GM12878 (cell line): ENCODE measurements around the gene DCAF4L1. TPM values are rescaled to one million over a fixed set of nuclear protein-coding genes. Genes with fewer than 3 reads are reported as not detected.

ENCODE experiments used
- ATAC-seq: fragments of 200-7000 bp; cut with Tn5 transposase; 3 replicates; pipeline ENCODE4 v1.9.1; 2020; ENCODE audit warnings: mild to moderate bottlenecking, moderate library complexity
- BruUV-seq: library from RNA; stranded (reverse); fragments of 400-500 nt; replicated peaks from 2 replicates; lab custom pipeline; 2021; lab: Mats Ljungman, UMichigan
- CTCF ChIA-PET: fragments of 300-600 bp; sonication (Branson Sonifier 250); formaldehyde crosslinking; extraction: SDS; loops from one replicate; lab custom pipeline; 2021; ENCODE audit warnings: inconsistent platforms; lab: Yijun Ruan, JAX
- POLR2A ChIA-PET: fragments of 350-600 bp; formaldehyde crosslinking; extraction: SDS; loops from one replicate; lab custom pipeline; 2021; ENCODE audit warnings: inconsistent platforms; lab: Charles Lee
- RAD21 ChIA-PET: fragments of 300-600 bp; sonication (Branson Sonifier 250); formaldehyde crosslinking; loops from one replicate; lab custom pipeline; 2023; ENCODE audit warnings: antibody characterized with exemption; ENCODE audit not compliant: unreplicated experiment; lab: Charles Lee
- SMC1A ChIA-PET: fragments of 300-600 bp; sonication (Branson Sonifier 250); formaldehyde crosslinking; loops from one replicate; lab custom pipeline; 2023; ENCODE audit not compliant: unreplicated experiment, uncharacterized antibody; lab: Charles Lee
- DNase-seq: peaks from one replicate; pipeline ENCODE4 v3.0.0-alpha.2; 2011; ENCODE audit warnings: low read depth, low spot score
- FAIRE-seq: peaks from 3 replicates; lab custom pipeline; 2011; peaks lifted over from hg19 to GRCh38; lab: Jason Lieb, UNC
- H2AFZ ChIP-seq: 2 replicates; pipeline ENCODE4 v1.6.0; 2011; ENCODE audit warnings: low read depth, low read length, control low read depth; ENCODE audit not compliant: control insufficient read depth
- H3K27ac ChIP-seq: 2 replicates; pipeline ENCODE4 v1.5.1; 2011; ENCODE audit warnings: control low read depth; ENCODE audit not compliant: control insufficient read depth, insufficient read depth
- H3K27me3 ChIP-seq, 2 experiments: replicated peaks in 1 of 2; 2 replicates each; pipeline versions ENCODE4 v1.6.0 to v1.6.1; 2011; ENCODE audit warnings: low read length in 1 of 2; ENCODE audit not compliant: control insufficient read depth in 2 of 2, insufficient read depth in 2 of 2
- H3K36me3 ChIP-seq, 2 experiments: 2 replicates each; pipeline ENCODE4 v1.5.1; 2011; ENCODE audit warnings: low read length in 1 of 2; ENCODE audit not compliant: control insufficient read depth in 2 of 2, insufficient read depth in 2 of 2
- H3K4me1 ChIP-seq: 2 replicates; pipeline ENCODE4 v1.6.1; 2011; ENCODE audit warnings: mild to moderate bottlenecking, low read length, moderate library complexity, mixed read lengths; ENCODE audit not compliant: control insufficient read depth, insufficient read depth
- H3K4me2 ChIP-seq: 2 replicates; pipeline ENCODE4 v1.6.0; 2011; ENCODE audit warnings: control low read depth; ENCODE audit not compliant: control insufficient read depth, insufficient read depth
- H3K4me3 ChIP-seq: fragments of 200-600 bp; sonication (generic); 2 replicates; pipeline ENCODE4 v1.5.1; 2016
- H3K79me2 ChIP-seq: 2 replicates; pipeline ENCODE4 v1.6.0; 2011; ENCODE audit warnings: low read length; ENCODE audit not compliant: control insufficient read depth, insufficient read depth
- H3K9ac ChIP-seq: 2 replicates; pipeline ENCODE4 v1.8.0; 2011; ENCODE audit warnings: low read length, control low read depth, mixed read lengths; ENCODE audit not compliant: control insufficient read depth, insufficient read depth
- H3K9me3 ChIP-seq: replicated peaks from 3 replicates; pipeline ENCODE4 v1.5.1; 2011; ENCODE audit warnings: mild to moderate bottlenecking, low read length; ENCODE audit not compliant: control insufficient read depth, insufficient read depth
- H4K20me1 ChIP-seq: 2 replicates; pipeline ENCODE4 v1.6.0; 2011; ENCODE audit not compliant: control insufficient read depth, insufficient read depth
- BRCA1 ChIP-seq: IDR thresholded peaks from 2 replicates; pipeline ENCODE4 v1.6.1; 2011; ENCODE audit warnings: low read depth, low read length, improper control_type of control experiment
- ESRRA ChIP-seq: IDR thresholded peaks from 2 replicates; pipeline ENCODE4 v1.6.1; 2012; ENCODE audit warnings: mild to moderate bottlenecking, low read length, improper control_type of control experiment
- MEF2A ChIP-seq: IDR thresholded peaks from 2 replicates; pipeline ENCODE4 v1.6.1; 2011; ENCODE audit warnings: low read depth, mild to moderate bottlenecking, low read length, moderate library complexity; ENCODE audit not compliant: insufficient read depth
- NFIC ChIP-seq: IDR thresholded peaks from 2 replicates; pipeline ENCODE4 v1.6.1; 2012; ENCODE audit warnings: low read depth, mild to moderate bottlenecking, inconsistent platforms, low read length, moderate library complexity
- NR2C2 ChIP-seq: IDR thresholded peaks from 2 replicates; pipeline ENCODE4 v1.6.1; 2011; ENCODE audit warnings: borderline replicate concordance, low read depth; ENCODE audit not compliant: control insufficient read depth, insufficient read length
- PRDM15 ChIP-seq: fragments of 450-650 bp; formaldehyde crosslinking; IDR thresholded peaks from 2 replicates; pipeline ENCODE4 v1.4.0; 2020; ENCODE audit warnings: mild to moderate bottlenecking, moderate library complexity
- RAD51 ChIP-seq: fragments of 450-650 bp; IDR thresholded peaks from 2 replicates; pipeline ENCODE4 v1.6.1; 2016; ENCODE audit warnings: moderate library complexity, mild to moderate bottlenecking, inconsistent platforms
- STAT3 ChIP-seq: IDR thresholded peaks from 2 replicates; pipeline ENCODE4 v1.6.1; 2011; ENCODE audit warnings: low read depth, low read length, improper control_type of control experiment
- TAF1 ChIP-seq: IDR thresholded peaks from 2 replicates; pipeline ENCODE4 v1.6.1; 2011; ENCODE audit warnings: mild to moderate bottlenecking, low read depth, low read length, borderline replicate concordance
- ZNF592 ChIP-seq: fragments of 450-650 bp; IDR thresholded peaks from 2 replicates; pipeline ENCODE4 v1.6.1; 2017; ENCODE audit warnings: mild to moderate bottlenecking, moderate library complexity
- WGBS: methylation state at CpG from one replicate; pipeline ENCODE4 v1.1.6; 2016; ENCODE audit warnings: low lambda C conversion rate; ENCODE audit not compliant: insufficient replicate concordance, insufficient coverage; ENCODE audit errors: missing lambda C conversion rate; 5-methylcytosine and 5-hydroxymethylcytosine counted together
- in situ Hi-C: fragments of 300-500 bp; cut with MboI; formaldehyde crosslinking; loops from 9 replicates; pipeline ENCODE4 v1.14.3; 2018; ENCODE audit warnings: mixed read lengths
- intact Hi-C: fragments of 100-400 bp; cut with micrococcal nuclease; formaldehyde crosslinking; loops from one replicate; pipeline ENCODE4 v1.14.2; 2022; ENCODE audit not compliant: unreplicated experiment
- polyA plus RNA-seq, 11 experiments: library from polyadenylated mRNA; depleted of rRNA in 4 of 11; unstranded in 6 of 11; stranded (reverse) in 5 of 11; fragments of >200 nt; fragmentation: Nextera tagmentation in 4 of 11; fragmentation: Illumina TruSeq in 1 of 11; extraction: Ambion mirVana in 4 of 11; extraction: Trizol in 1 of 11; gene quantifications; 1 replicate in 1 of 11; 2 replicates in 10 of 11; pipeline versions ENCODE4 v1.2.1 to v1.2.3, GENCODE V29; 2011 to 2016; ENCODE audit warnings: inconsistent platforms in 2 of 11, missing spikeins in 2 of 11, low read depth in 1 of 11
- total RNA-seq, 4 experiments: library from RNA; depleted of rRNA in 3 of 4; stranded (reverse); fragments of >200 nt in 3 of 4; fragmentation: Illumina TruSeq in 1 of 4; extraction: Trizol in 1 of 4; gene quantifications; 2 replicates each; pipeline versions ENCODE4 v1.2.1 to v1.2.3, GENCODE V29; 2013 to 2021

The DCAF4L1 gene
- total and polyA plus RNA-seq, 10 of the 15 experiments (the other 5 are each of a cell fraction or from before 2014, with no cell fraction given), result 0.04 to 0.48 (median 0.18) TPM

- WGBS, result 3% methylated on average over 1 of the region's 1 CpG
These were observed 3.6 kb downstream of the DCAF4L1 start for GRCh38 chr4:41985151-41985550.

More at GRCh38 chr4:41985151-41985550, 3.6 kb downstream of the DCAF4L1 start:
- POLR2A ChIA-PET, result no interaction called here
- DNase-seq (no peak), ATAC-seq (no peak)
- SMC1A ChIA-PET, result interaction anchor here (0.9 kb wide), 1 partner anchor 16 kb away, joined by 3 read pairs; no protein-coding TSS in a partner anchor
- Histone ChIP-seq H3K9me3 (no peaks in the 10 kb centered on the region), H3K27ac (no peak overlapping the region), H2AFZ (no peak overlapping the region), H4K20me1 (no peaks in the 10 kb centered on the region), H3K79me2 (peaks cover 5% of the 10 kb centered on the region), H3K9ac (no peak overlapping the region), H3K4me2 (no peak overlapping the region)
- RAD21 ChIA-PET, result no interaction called here
- TF ChIP-seq ZNF592 (no peak), RAD51 (no peak), BRCA1 (no peak), MEF2A (no peak), PRDM15 (CRISPR knock-in tag) (no peak), TAF1 (no peak), STAT3 (no peak), NFIC (no peak), NR2C2 (no peak), ESRRA (no peak)
- TF ChIP-seq, all 136 proteins: peak for 0
- no peak for FAIRE-seq
- in situ Hi-C loops, result no loop called here
- H3K27me3 ChIP-seq, result no peaks in the 10 kb centered on the region
- H3K4me3 ChIP-seq, result no peak overlapping the region
- intact Hi-C loops, result no loop called here
- no peaks in the 10 kb centered on the region for H3K4me1 ChIP-seq
- H3K36me3 ChIP-seq, result no peaks in the 10 kb centered on the region
- no TSS peak for BruUV-seq
- CTCF ChIA-PET, result no interaction called here
